Astrocyte (in vitro differentiated cells and primary cell): Measurements from ENCODE around the gene IL1R1. TPM values are rescaled to one million over a fixed set of nuclear protein-coding genes. Genes with fewer than 3 reads are reported as not detected.

Experiments
- DNase-seq: peaks from one replicate; pipeline ENCODE4 v3.0.0-alpha.2; 2010; ENCODE audit warnings: low read depth
- FAIRE-seq: peaks from 2 replicates; lab custom pipeline; 2011; peaks lifted over from hg19 to GRCh38; lab: Jason Lieb, UNC
- H2AFZ ChIP-seq: 2 replicates; pipeline ENCODE4 v1.6.0; 2012; ENCODE audit warnings: low read depth, low read length, inconsistent platforms
- H3K27ac ChIP-seq: 2 replicates; pipeline ENCODE4 v1.5.1; 2011; ENCODE audit warnings: low read depth, low read length, inconsistent platforms
- H3K27me3 ChIP-seq: 2 replicates; pipeline ENCODE4 v1.6.0; 2011; ENCODE audit warnings: low read length, inconsistent platforms; ENCODE audit not compliant: insufficient read depth
- H3K36me3 ChIP-seq: 2 replicates; pipeline ENCODE4 v1.5.1; 2011; ENCODE audit warnings: low read length, inconsistent platforms; ENCODE audit not compliant: insufficient read depth
- H3K4me1 ChIP-seq: 2 replicates; pipeline ENCODE4 v1.5.1; 2011; ENCODE audit warnings: low read length, inconsistent platforms; ENCODE audit not compliant: insufficient read depth
- H3K4me2 ChIP-seq: 2 replicates; pipeline ENCODE4 v1.6.0; 2012; ENCODE audit warnings: low read length, inconsistent platforms
- H3K4me3 ChIP-seq: 2 replicates; pipeline ENCODE4 v1.5.1; 2011; ENCODE audit warnings: low read depth, mild to moderate bottlenecking, low read length, inconsistent platforms; ENCODE audit not compliant: insufficient read depth
- H3K79me2 ChIP-seq: 2 replicates; pipeline ENCODE4 v1.6.0; 2012; ENCODE audit warnings: mild to moderate bottlenecking, low read length, inconsistent platforms; ENCODE audit not compliant: insufficient read depth
- H3K9ac ChIP-seq: 2 replicates; pipeline ENCODE4 v1.6.0; 2012; ENCODE audit warnings: mild to moderate bottlenecking, low read length, inconsistent platforms
- H3K9me3 ChIP-seq: 2 replicates; pipeline ENCODE4 v1.5.1; 2012; ENCODE audit warnings: low read depth, mild to moderate bottlenecking, low read length, inconsistent platforms; ENCODE audit not compliant: insufficient read depth
- H4K20me1 ChIP-seq: 2 replicates; pipeline ENCODE4 v1.6.0; 2012; ENCODE audit warnings: low read length, inconsistent platforms; ENCODE audit not compliant: insufficient read depth
- H3K27ac Mint-ChIP-seq: one replicate; pipeline ENCODE4 v1.8.0; 2021; ENCODE audit warnings: mild to moderate bottlenecking, mixed read lengths; ENCODE audit not compliant: unreplicated experiment
- H3K27me3 Mint-ChIP-seq: one replicate; pipeline ENCODE4 v1.8.0; 2021; ENCODE audit warnings: low read depth, mixed read lengths; ENCODE audit not compliant: unreplicated experiment
- H3K36me3 Mint-ChIP-seq: one replicate; pipeline ENCODE4 v1.8.0; 2021; ENCODE audit warnings: low read depth, mixed read lengths; ENCODE audit not compliant: unreplicated experiment
- H3K4me1 Mint-ChIP-seq: one replicate; pipeline ENCODE4 v1.8.0; 2021; ENCODE audit warnings: low read depth, mixed read lengths; ENCODE audit not compliant: unreplicated experiment
- H3K4me3 Mint-ChIP-seq: one replicate; pipeline ENCODE4 v1.8.0; 2021; ENCODE audit warnings: mild to moderate bottlenecking, moderate library complexity, mixed read lengths; ENCODE audit not compliant: unreplicated experiment
- H3K9me3 Mint-ChIP-seq: one replicate; pipeline ENCODE4 v1.8.0; 2021; ENCODE audit warnings: mild to moderate bottlenecking, mixed read lengths; ENCODE audit not compliant: unreplicated experiment
- EZH2 ChIP-seq: IDR thresholded peaks from 2 replicates; pipeline ENCODE4 v1.6.1; 2012; ENCODE audit warnings: mild to moderate bottlenecking, low read length, inconsistent platforms; ENCODE audit not compliant: insufficient read depth
- total RNA-seq: library from RNA; stranded (reverse); gene quantifications from 2 replicates; pipeline ENCODE4 v1.2.1, GENCODE V29; 2021
- TF ChIP-seq, protein P1 (sequence below): IDR thresholded peaks from 2 replicates; pipeline ENCODE4 v1.5.1; 2011; ENCODE audit warnings: low read depth, mild to moderate bottlenecking, inconsistent platforms, low read length, moderate library complexity; ENCODE audit not compliant: insufficient read depth

IL1R1 gene
- total RNA-seq, 1 donor from 2014 or later: 7.5 TPM

DNA sequence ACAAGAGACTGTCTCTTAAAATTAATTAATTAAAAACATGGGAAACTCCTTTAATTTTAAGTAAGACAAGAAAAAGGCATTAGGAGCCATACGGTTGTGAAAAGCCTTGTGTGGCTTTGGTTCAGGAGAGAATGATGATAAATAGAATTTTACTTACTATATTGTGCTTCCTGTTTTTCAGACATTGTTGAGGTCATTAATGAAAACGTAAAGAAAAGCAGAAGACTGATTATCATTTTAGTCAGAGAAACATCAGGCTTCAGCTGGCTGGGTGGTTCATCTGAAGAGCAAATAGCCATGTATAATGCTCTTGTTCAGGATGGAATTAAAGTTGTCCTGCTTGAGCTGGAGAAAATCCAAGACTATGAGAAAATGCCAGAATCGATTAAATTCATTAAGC, 33.6 kb downstream of the IL1R1 start:
- H3K9me3 ChIP-seq: no peaks in the 10 kb centered on the region
- no peak overlapping the region for H3K4me2 ChIP-seq

DNA sequence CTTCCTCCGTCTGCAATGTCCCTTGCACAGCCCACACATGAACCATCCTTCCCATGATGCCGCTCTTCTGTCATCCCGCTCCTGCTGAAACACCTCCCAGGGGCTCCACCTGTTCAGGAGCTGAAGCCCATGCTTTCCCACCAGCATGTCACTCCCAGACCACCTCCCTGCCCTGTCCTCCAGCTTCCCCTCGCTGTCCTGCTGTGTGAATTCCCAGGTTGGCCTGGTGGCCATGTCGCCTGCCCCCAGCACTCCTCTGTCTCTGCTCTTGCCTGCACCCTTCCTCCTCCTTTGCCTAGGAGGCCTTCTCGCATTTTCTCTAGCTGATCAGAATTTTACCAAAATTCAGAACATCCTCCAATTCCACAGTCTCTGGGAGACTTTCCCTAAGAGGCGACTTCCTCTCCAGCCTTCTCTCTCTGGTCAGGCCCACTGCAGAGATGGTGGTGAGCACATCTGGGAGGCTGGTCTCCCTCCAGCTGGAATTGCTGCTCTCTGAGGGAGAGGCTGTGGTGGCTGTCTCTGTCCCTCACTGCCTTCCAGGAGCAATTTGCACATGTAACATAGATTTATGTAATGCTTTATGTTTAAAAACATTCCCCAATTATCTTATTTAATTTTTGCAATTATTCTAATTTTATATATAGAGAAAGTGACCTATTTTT, 35.4 kb downstream of the IL1R1 start:
- TF ChIP-seq, protein P1, sequence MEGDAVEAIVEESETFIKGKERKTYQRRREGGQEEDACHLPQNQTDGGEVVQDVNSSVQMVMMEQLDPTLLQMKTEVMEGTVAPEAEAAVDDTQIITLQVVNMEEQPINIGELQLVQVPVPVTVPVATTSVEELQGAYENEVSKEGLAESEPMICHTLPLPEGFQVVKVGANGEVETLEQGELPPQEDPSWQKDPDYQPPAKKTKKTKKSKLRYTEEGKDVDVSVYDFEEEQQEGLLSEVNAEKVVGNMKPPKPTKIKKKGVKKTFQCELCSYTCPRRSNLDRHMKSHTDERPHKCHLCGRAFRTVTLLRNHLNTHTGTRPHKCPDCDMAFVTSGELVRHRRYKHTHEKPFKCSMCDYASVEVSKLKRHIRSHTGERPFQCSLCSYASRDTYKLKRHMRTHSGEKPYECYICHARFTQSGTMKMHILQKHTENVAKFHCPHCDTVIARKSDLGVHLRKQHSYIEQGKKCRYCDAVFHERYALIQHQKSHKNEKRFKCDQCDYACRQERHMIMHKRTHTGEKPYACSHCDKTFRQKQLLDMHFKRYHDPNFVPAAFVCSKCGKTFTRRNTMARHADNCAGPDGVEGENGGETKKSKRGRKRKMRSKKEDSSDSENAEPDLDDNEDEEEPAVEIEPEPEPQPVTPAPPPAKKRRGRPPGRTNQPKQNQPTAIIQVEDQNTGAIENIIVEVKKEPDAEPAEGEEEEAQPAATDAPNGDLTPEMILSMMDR: no peak
- no peak for TF ChIP-seq EZH2
- no peaks in the 10 kb centered on the region for H3K9me3 ChIP-seq
- H3K36me3 ChIP-seq: no peaks in the 10 kb centered on the region
- Mint-ChIP-seq H3K4me1 (peaks cover 10% of the 10 kb centered on the region), H3K27me3 (no peaks in the 10 kb centered on the region), H3K27ac (no peak overlapping the region), H3K4me3 (no peak overlapping the region), H3K9me3 (no peaks in the 10 kb centered on the region), H3K36me3 (peaks cover 6% of the 10 kb centered on the region)
- H3K79me2 ChIP-seq: no peaks in the 10 kb centered on the region
- H3K27ac ChIP-seq: no peak overlapping the region
- no peaks in the 10 kb centered on the region for H4K20me1 ChIP-seq
- H3K4me2 ChIP-seq: no peak overlapping the region
- no peak for FAIRE-seq
- H3K4me1 ChIP-seq: no peaks in the 10 kb centered on the region
- no peak overlapping the region for H3K9ac ChIP-seq
- no peak overlapping the region for H2AFZ ChIP-seq
- no peak overlapping the region for H3K4me3 ChIP-seq
- DNase-seq: no peak
- no peaks in the 10 kb centered on the region for H3K27me3 ChIP-seq

More for the DNA sequence above, 33.6 kb downstream of the IL1R1 start:
- no peak overlapping the region for H3K9ac ChIP-seq
- H3K4me1 ChIP-seq: no peaks in the 10 kb centered on the region
- FAIRE-seq (no peak), DNase-seq (no peak)
- H3K27me3 ChIP-seq: no peaks in the 10 kb centered on the region
- no peak overlapping the region for H3K27ac ChIP-seq
- Mint-ChIP-seq H3K27me3 (no peaks in the 10 kb centered on the region), H3K36me3 (peaks cover 6% of the 10 kb centered on the region), H3K9me3 (no peaks in the 10 kb centered on the region), H3K4me1 (peaks cover 10% of the 10 kb centered on the region), H3K4me3 (no peak overlapping the region), H3K27ac (no peak overlapping the region)
- no peak overlapping the region for H2AFZ ChIP-seq
- H4K20me1 ChIP-seq: no peaks in the 10 kb centered on the region
- no peaks in the 10 kb centered on the region for H3K36me3 ChIP-seq
- TF ChIP-seq, protein P1: no peak
- TF ChIP-seq EZH2: no peak
- H3K79me2 ChIP-seq: no peaks in the 10 kb centered on the region
- H3K4me3 ChIP-seq: no peak overlapping the region

- Histone ChIP-seq H3K79me2 (no peaks in the 10 kb centered on the region), H3K4me3 (no peak overlapping the region), H3K4me1 (no peaks in the 10 kb centered on the region), H3K9me3 (no peaks in the 10 kb centered on the region), H3K9ac (no peak overlapping the region), H3K4me2 (no peak overlapping the region), H2AFZ (no peak overlapping the region), H3K27me3 (no peaks in the 10 kb centered on the region), H3K36me3 (no peaks in the 10 kb centered on the region), H4K20me1 (no peaks in the 10 kb centered on the region), H3K27ac (no peak overlapping the region)
- TF ChIP-seq, protein P1: no peak
- no peak for TF ChIP-seq EZH2
- no peaks in the 10 kb centered on the region for H3K9me3 Mint-ChIP-seq
- peaks cover 10% of the 10 kb centered on the region for H3K4me1 Mint-ChIP-seq
- FAIRE-seq (no peak), DNase-seq (no peak)
- H3K27me3 Mint-ChIP-seq: no peaks in the 10 kb centered on the region
- H3K4me3 Mint-ChIP-seq: no peak overlapping the region
- H3K27ac Mint-ChIP-seq: no peak overlapping the region
- peaks cover 6% of the 10 kb centered on the region for H3K36me3 Mint-ChIP-seq
Measured at GRCh38 chr2:102179061-102179460, 36.5 kb downstream of the IL1R1 start.
